HUES64 (cell line): ENCODE measurements around the gene NUDT16L1.
A peak's percentile ranks its signal among the peaks of the same experiment; 100 is the strongest.

Experiments
- H3K27ac ChIP-seq: 2 replicates; pipeline ENCODE4 v1.7.0; 2013; ENCODE audit warnings: low read depth, low read length, inconsistent platforms
- H3K27me3 ChIP-seq: 2 replicates; pipeline ENCODE4 v1.6.1; 2013; ENCODE audit warnings: mild to moderate bottlenecking, low read length; ENCODE audit not compliant: insufficient read depth
- H3K36me3 ChIP-seq: 2 replicates; pipeline ENCODE4 v1.6.1; 2013; ENCODE audit warnings: mild to moderate bottlenecking, low read length; ENCODE audit not compliant: insufficient read depth
- H3K4me1 ChIP-seq: 2 replicates; pipeline ENCODE4 v1.6.1; 2013; ENCODE audit warnings: mild to moderate bottlenecking, low read length, moderate library complexity; ENCODE audit not compliant: insufficient read depth
- H3K4me3 ChIP-seq: 2 replicates; pipeline ENCODE4 v1.5.1; 2013; ENCODE audit warnings: mild to moderate bottlenecking, low read length, moderate library complexity
- H3K9ac ChIP-seq: 2 replicates; pipeline ENCODE4 v1.6.1; 2013; ENCODE audit warnings: mild to moderate bottlenecking, low read depth, low read length
- H3K9me3 ChIP-seq: 2 replicates; pipeline ENCODE4 v1.6.1; 2013; ENCODE audit warnings: low read depth, low read length; ENCODE audit not compliant: insufficient read depth
- WGBS: fragments of 150-250, 120-280 bp; methylation state at CpG from one replicate; pipeline ENCODE4 v1.1.7; 2013; ENCODE audit warnings: missing lambda C conversion rate; 5-methylcytosine and 5-hydroxymethylcytosine counted together

The NUDT16L1 gene

GRCh38 chr16:4691666-4692412 lies 1.5 kb upstream of the NUDT16L1 start:
- Histone ChIP-seq H3K9me3 (no peaks in the 10 kb centered on the region), H3K9ac (no peak overlapping the region), H3K27ac (no peak overlapping the region), H3K4me1 (no peaks in the 10 kb centered on the region), H3K4me3 (no peak overlapping the region), H3K27me3 (no peaks in the 10 kb centered on the region), H3K36me3 (peaks cover 20% of the 10 kb centered on the region)
- WGBS, result 89% methylated on average over 20 of the region's 20 CpGs

- Histone ChIP-seq H3K4me1 (no peaks in the 10 kb centered on the region), H3K36me3 (peaks cover 28% of the 10 kb centered on the region), H3K27ac (peak overlapping the region; percentile 53; the same call in 1 of the 2 replicates), H3K4me3 (peak overlapping the region; percentile 95), H3K9ac (peak overlapping the region; percentile 58), H3K9me3 (no peaks in the 10 kb centered on the region), H3K27me3 (no peaks in the 10 kb centered on the region)
- WGBS, result 34% methylated on average over 31 of the region's 31 CpGs
Observed at GRCh38 chr16:4692460-4693295, 684 bp upstream of the NUDT16L1 start.

GRCh38 chr16:4693956-4694641 lies 737 bp downstream of the NUDT16L1 start:
- peak overlapping the region; percentile 90 for H3K9ac ChIP-seq
- no peaks in the 10 kb centered on the region for H3K9me3 ChIP-seq
- H3K27me3 ChIP-seq, result no peaks in the 10 kb centered on the region
- peaks cover 39% of the 10 kb centered on the region for H3K36me3 ChIP-seq
- no peaks in the 10 kb centered on the region for H3K4me1 ChIP-seq
- H3K4me3 ChIP-seq, result peak overlapping the region; percentile 95
- under 1% methylated on average over 54 of the region's 54 CpGs for WGBS
- peak overlapping the region; percentile 84 for H3K27ac ChIP-seq

- Histone ChIP-seq H3K4me1 (no peaks in the 10 kb centered on the region), H3K4me3 (peak overlapping the region; percentile 95), H3K36me3 (peaks cover 47% of the 10 kb centered on the region), H3K9ac (no peak overlapping the region), H3K27ac (no peak overlapping the region), H3K9me3 (no peaks in the 10 kb centered on the region), H3K27me3 (no peaks in the 10 kb centered on the region)
- WGBS, result 80% methylated on average over 26 of the region's 26 CpGs
Observed at GRCh38 chr16:4694642-4695451, 1.5 kb downstream of the NUDT16L1 start.

- Histone ChIP-seq H3K27me3 (no peaks in the 10 kb centered on the region), H3K9ac (no peak overlapping the region), H3K9me3 (no peaks in the 10 kb centered on the region), H3K36me3 (peaks cover 53% of the 10 kb centered on the region), H3K4me1 (no peaks in the 10 kb centered on the region), H3K27ac (peak overlapping the region; percentile 35; the same call in 1 of the 2 replicates), H3K4me3 (no peak overlapping the region)
- whole genome bisulfite sequencing, result 90% methylated on average over 12 of the region's 12 CpGs
Observed at GRCh38 chr16:4695473-4696171, 2.3 kb downstream of the NUDT16L1 start.

- Histone ChIP-seq H3K9me3 (no peaks in the 10 kb centered on the region), H3K4me3 (no peak overlapping the region), H3K27me3 (no peaks in the 10 kb centered on the region), H3K36me3 (peaks cover 60% of the 10 kb centered on the region), H3K27ac (no peak overlapping the region; the same call in 1 of the 2 replicates), H3K9ac (no peak overlapping the region), H3K4me1 (no peaks in the 10 kb centered on the region)
- 94% methylated on average over 19 of the region's 19 CpGs for WGBS
Observed at GRCh38 chr16:4696172-4696904, 3.0 kb downstream of the NUDT16L1 start.

- no peak overlapping the region for H3K27ac ChIP-seq
- H3K9ac ChIP-seq, result no peak overlapping the region
- H3K9me3 ChIP-seq, result no peaks in the 10 kb centered on the region
- no peaks in the 10 kb centered on the region for H3K4me1 ChIP-seq
- peaks cover 67% of the 10 kb centered on the region for H3K36me3 ChIP-seq
- 96% methylated on average over 33 of the region's 33 CpGs for WGBS
- no peak overlapping the region for H3K4me3 ChIP-seq
- no peaks in the 10 kb centered on the region for H3K27me3 ChIP-seq
Observed at GRCh38 chr16:4696905-4697847, 3.8 kb downstream of the NUDT16L1 start.

- Histone ChIP-seq H3K4me1 (no peaks in the 10 kb centered on the region), H3K9ac (no peak overlapping the region), H3K27ac (no peak overlapping the region), H3K4me3 (no peak overlapping the region), H3K27me3 (no peaks in the 10 kb centered on the region), H3K9me3 (no peaks in the 10 kb centered on the region), H3K36me3 (peaks cover 74% of the 10 kb centered on the region)
- WGBS, result 95% methylated on average over 9 of the region's 9 CpGs
Observed at GRCh38 chr16:4697848-4698291, 4.5 kb downstream of the NUDT16L1 start.
